Activated CD8-positive, alpha-beta memory T cell treated with anti-CD3 and anti-CD28 coated beads for 36 hours (primary cell): ENCODE data around the gene ABR. TPM values are rescaled to one million over a fixed set of nuclear protein-coding genes. Genes with fewer than 3 reads are reported as not detected.
"Not testable (repeated sequence)": the region's sequence is repeated elsewhere in the genome, so short reads cannot be mapped to it uniquely, and the experiment has no call there.

Experiments
- CTCF ChIA-PET: fragments of 350-600 bp; sonication (Branson Sonifier 250); formaldehyde crosslinking; loops from one replicate; lab custom pipeline; 2021; ENCODE audit warnings: antibody characterized with exemption; lab: Charles Lee
- POLR2A ChIA-PET: fragments of 350-600 bp; sonication (Branson Sonifier 250); formaldehyde crosslinking; loops from one replicate; lab custom pipeline; 2021; ENCODE audit warnings: antibody characterized with exemption; lab: Charles Lee
- total RNA-seq, 2 experiments: library from RNA; stranded (reverse); gene quantifications; one replicate each; pipeline ENCODE4 v1.2.3, GENCODE V29; 2021

Gene ABR
- total RNA-seq, 2 experiments from 2014 or later, result 52.5 to 56.2 TPM

- CTCF ChIA-PET, result no interaction called here
- POLR2A ChIA-PET, result no interaction called here
Measured at GRCh38 chr17:1134634-1135324, 45.0 kb downstream of the ABR start.

- POLR2A ChIA-PET, result no interaction called here
- CTCF ChIA-PET, result no interaction called here
Measured at GRCh38 chr17:1130191-1130590, 49.6 kb downstream of the ABR start.

GRCh38 chr17:1128463-1128862 is 51.3 kb downstream of the ABR start:
- POLR2A ChIA-PET, CTCF ChIA-PET: not testable (repeated sequence)

- POLR2A ChIA-PET, result no interaction called here
- CTCF ChIA-PET, result interaction anchor here (1.2 kb wide), 1 partner anchor 61 kb away, joined by 3 read pairs; no protein-coding TSS in a partner anchor
Measured at GRCh38 chr17:1126801-1127550, 52.8 kb downstream of the ABR start.

- CTCF ChIA-PET, result interaction anchor here (1.2 kb wide), 1 partner anchor 61 kb away, joined by 3 read pairs; no protein-coding TSS in a partner anchor
Measured at GRCh38 chr17:1126250-1126797, 53.5 kb downstream of the ABR start.

GRCh38 chr17:1125788-1126145 is 54.0 kb downstream of the ABR start:
- ChIA-PET POLR2A (no interaction called here), CTCF (interaction anchor here (6.9 kb wide), 1 partner anchor 63 kb away, joined by 62 read pairs; no protein-coding TSS in a partner anchor)

More at GRCh38 chr17:1126250-1126797, 53.5 kb downstream of the ABR start:
- POLR2A ChIA-PET, result no interaction called here

GRCh38 chr17:1124896-1125787 is 54.6 kb downstream of the ABR start:
- ChIA-PET CTCF (interaction anchor here (6.9 kb wide), 1 partner anchor 64 kb away, joined by 62 read pairs; no protein-coding TSS in a partner anchor), POLR2A (no interaction called here)

- ChIA-PET CTCF (interaction anchor here (0.6 to 6.9 kb wide), 7 partner anchors 9 to 136 kb away, joined by 3 to 62 read pairs (median 5); no protein-coding TSS in a partner anchor), POLR2A (no interaction called here)
Measured at GRCh38 chr17:1123921-1124715, 55.7 kb downstream of the ABR start.

- CTCF ChIA-PET, result interaction anchor here (0.6 to 6.9 kb wide), 9 partner anchors 9 to 137 kb away, joined by 3 to 62 read pairs (median 5); no protein-coding TSS in a partner anchor
- POLR2A ChIA-PET, result no interaction called here
Measured at GRCh38 chr17:1123393-1123831, 56.4 kb downstream of the ABR start.

GRCh38 chr17:1122533-1123392 is 57.0 kb downstream of the ABR start:
- ChIA-PET CTCF (interaction anchor here (0.5 to 6.9 kb wide), 23 partner anchors 8 to 370 kb away, joined by 3 to 62 read pairs (median 4); no protein-coding TSS in a partner anchor), POLR2A (no interaction called here)

GRCh38 chr17:1121442-1121817 is 58.4 kb downstream of the ABR start:
- POLR2A ChIA-PET, result interaction anchor here (0.5 kb wide), 1 partner anchor 57 kb away, joined by 4 read pairs; no protein-coding TSS in a partner anchor
- CTCF ChIA-PET, result interaction anchor here (1.3 to 6.9 kb wide), 3 partner anchors 67 to 211 kb away, joined by 4 to 62 read pairs (median 7); no protein-coding TSS in a partner anchor

GRCh38 chr17:1120596-1121441 is 59.0 kb downstream of the ABR start:
- CTCF ChIA-PET, result interaction anchor here (1.3 to 6.9 kb wide), 3 partner anchors 68 to 211 kb away, joined by 4 to 62 read pairs (median 7); no protein-coding TSS in a partner anchor
- POLR2A ChIA-PET, result interaction anchor here (0.5 kb wide), 1 partner anchor 58 kb away, joined by 4 read pairs; no protein-coding TSS in a partner anchor

- POLR2A ChIA-PET, result no interaction called here
- CTCF ChIA-PET, result interaction anchor here (6.9 kb wide), 1 partner anchor 69 kb away, joined by 62 read pairs; no protein-coding TSS in a partner anchor
Measured at GRCh38 chr17:1119924-1120323, 59.9 kb downstream of the ABR start.

- POLR2A ChIA-PET, result no interaction called here
Measured at GRCh38 chr17:1116602-1117001, 63.2 kb downstream of the ABR start.

GRCh38 chr17:1112875-1113274 is 66.9 kb downstream of the ABR start:
- ChIA-PET POLR2A (no interaction called here), CTCF (no interaction called here)

More at GRCh38 chr17:1116602-1117001, 63.2 kb downstream of the ABR start:
- CTCF ChIA-PET, result interaction anchor here (1.4 kb wide), 1 partner anchor 71 kb away, joined by 3 read pairs; no protein-coding TSS in a partner anchor
